CD4-positive, alpha-beta T cell (primary cell): ENCODE data around the gene USP35. TPM values are rescaled to one million over a fixed set of nuclear protein-coding genes. Genes with fewer than 3 reads are reported as not detected.
"Not testable (repeated sequence)": the region's sequence is repeated elsewhere in the genome, so short reads cannot be mapped to it uniquely, and the experiment has no call there.

Experiments used
- ATAC-seq: fragments of 200-7000 bp; cut with Tn5 transposase; one replicate; pipeline ENCODE4 v1.10.0; 2022; ENCODE audit warnings: mild to moderate bottlenecking; ENCODE audit not compliant: poor library complexity
- CTCF ChIA-PET: fragments of 350-600 bp; sonication (Branson Sonifier 250); formaldehyde crosslinking; loops from one replicate; lab custom pipeline; 2021; ENCODE audit warnings: antibody characterized with exemption, inconsistent platforms; lab: Charles Lee
- POLR2A ChIA-PET: fragments of 350-600 bp; sonication (Branson Sonifier 250); formaldehyde crosslinking; loops from one replicate; lab custom pipeline; 2021; ENCODE audit warnings: antibody characterized with exemption, inconsistent platforms; lab: Charles Lee
- DNase-seq, 14 experiments: peaks; one replicate each; pipeline ENCODE4 v3.0.0-alpha.2; 2013 to 2020; ENCODE audit warnings: mixed read lengths in 2 of 14
- H3K27ac ChIP-seq, 2 donors: one replicate each; pipeline versions ENCODE4 v1.5.1 to v1.7.0; 2013; ENCODE audit warnings: low read length in 2 of 2, low read depth in 1 of 2, mild to moderate bottlenecking in 1 of 2
- H3K27me3 ChIP-seq, 2 experiments: 1 replicate in 1 of 2; 2 replicates in 1 of 2; pipeline versions ENCODE4 v1.6.1 to v1.7.0; 2013; ENCODE audit warnings: low read length in 2 of 2, control low read depth in 1 of 2, mild to moderate bottlenecking in 1 of 2, moderate library complexity in 1 of 2; ENCODE audit not compliant: insufficient read depth in 2 of 2, control insufficient read depth in 1 of 2
- H3K36me3 ChIP-seq: one replicate; pipeline ENCODE4 v1.6.1; 2013; ENCODE audit warnings: low read length, control low read depth; ENCODE audit not compliant: insufficient read depth
- H3K4me1 ChIP-seq: one replicate; pipeline ENCODE4 v1.6.1; 2013; ENCODE audit warnings: low read length, control low read depth; ENCODE audit not compliant: insufficient read depth
- H3K4me3 ChIP-seq: one replicate; pipeline ENCODE4 v1.5.1; 2013; ENCODE audit warnings: mild to moderate bottlenecking, low read length, moderate library complexity
- H3K9me3 ChIP-seq, 2 experiments: 1 replicate in 1 of 2; 2 replicates in 1 of 2; pipeline versions ENCODE4 v1.6.1 to v1.7.0; 2013; ENCODE audit warnings: low read length in 2 of 2, mild to moderate bottlenecking in 2 of 2, control low read depth in 1 of 2, moderate library complexity in 1 of 2; ENCODE audit not compliant: control insufficient read depth in 1 of 2, insufficient read depth in 1 of 2
- H3K27ac Mint-ChIP-seq: one replicate; pipeline ENCODE4 v1.8.0; 2020; ENCODE audit warnings: mixed read lengths
- H3K27me3 Mint-ChIP-seq: one replicate; pipeline ENCODE4 v1.8.0; 2021; ENCODE audit warnings: mixed read lengths
- H3K36me3 Mint-ChIP-seq: one replicate; pipeline ENCODE4 v1.8.0; 2021; ENCODE audit warnings: low read depth, mixed read lengths
- H3K4me1 Mint-ChIP-seq: one replicate; pipeline ENCODE4 v1.8.0; 2021; ENCODE audit warnings: low read depth, mixed read lengths
- H3K4me3 Mint-ChIP-seq: one replicate; pipeline ENCODE4 v1.8.0; 2020; ENCODE audit warnings: mild to moderate bottlenecking, mixed read lengths
- H3K9me3 Mint-ChIP-seq: one replicate; pipeline ENCODE4 v1.8.0; 2020; ENCODE audit warnings: mixed read lengths
- CTCF ChIP-seq: fragments of 200-600 bp; IDR thresholded peaks from one replicate; pipeline ENCODE4 v1.8.0; 2022; ENCODE audit warnings: antibody characterized with exemption, mild to moderate bottlenecking
- intact Hi-C, 2 experiments: fragments of 100-400 bp; cut with DNase I in 1 of 2; cut with micrococcal nuclease in 1 of 2; formaldehyde crosslinking; loops; one replicate each; pipeline versions ENCODE4 v1.15.1 to v1.9.0; 2023 to 2025; cut with DNase I, micrococcal nuclease
- total RNA-seq, 174 experiments: library from RNA in 2 of 174; stranded (reverse) in 2 of 174; gene quantifications; one replicate each; pipeline ENCODE4 v1.2.3 and lab custom pipeline; 2021 to 2026

Gene USP35
- total RNA-seq, 2 experiments from 2014 or later, result 29.2 to 33.1 TPM

DNA sequence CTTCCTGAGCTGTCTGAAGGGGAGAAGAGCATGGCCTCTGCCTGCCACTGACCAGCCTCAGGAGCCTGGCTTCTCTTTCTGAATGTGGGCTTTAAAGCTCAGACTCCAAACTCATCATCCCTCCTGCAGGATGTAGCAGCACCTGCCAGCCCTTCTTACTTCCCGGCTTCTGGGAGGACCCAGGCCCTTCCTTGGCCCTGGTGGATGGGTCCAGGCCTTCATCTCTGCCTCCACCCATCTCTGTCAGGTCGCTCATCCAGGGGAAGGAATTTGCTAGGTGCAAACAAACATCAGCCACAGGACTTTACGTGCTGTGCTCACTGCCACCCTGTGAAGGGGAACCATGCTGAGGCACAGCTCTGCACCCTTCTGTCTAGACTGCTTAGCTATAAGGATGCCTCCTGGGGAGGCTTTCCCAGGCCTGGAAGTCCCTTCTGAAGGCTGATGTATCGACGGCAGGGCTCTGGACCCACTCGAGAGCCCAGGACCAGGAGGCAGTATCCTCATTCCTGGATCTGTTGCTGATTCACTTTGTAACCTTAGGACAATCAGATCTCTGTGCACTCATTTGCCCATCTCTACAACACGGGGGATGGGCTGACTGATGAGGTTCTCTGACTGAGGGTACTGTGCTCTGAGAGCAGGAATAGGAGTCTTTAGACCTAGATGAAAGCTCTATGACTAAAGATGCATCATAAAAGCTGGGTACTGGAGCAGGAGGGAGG lies 30.9 kb downstream of the USP35 start:
- CTCF ChIA-PET, result interaction anchor here (1.4 kb wide), 1 partner anchor 9 kb away, joined by 3 read pairs; no protein-coding TSS in a partner anchor

GRCh38 chr11:78220218-78221157 lies 31.8 kb downstream of the USP35 start:
- Histone ChIP-seq H3K36me3 (peaks cover 11% of the 10 kb centered on the region), H3K27ac (no peak overlapping the region), H3K27me3 (no peaks in the 10 kb centered on the region), H3K4me1 (peaks cover 3% of the 10 kb centered on the region), H3K4me3 (no peak overlapping the region), H3K9me3 (no peaks in the 10 kb centered on the region)
- DNase-seq (no peak), ATAC-seq (peak; percentile 17)
- Mint-ChIP-seq H3K27ac (peak overlapping the region; percentile 59), H3K4me1 (peaks cover 5% of the 10 kb centered on the region), H3K36me3 (peaks cover 20% of the 10 kb centered on the region), H3K9me3 (no peaks in the 10 kb centered on the region), H3K4me3 (no peak overlapping the region), H3K27me3 (no peaks in the 10 kb centered on the region)
- ChIA-PET POLR2A (no interaction called here), CTCF (no interaction called here)
- no peak for TF ChIP-seq CTCF
- intact Hi-C loops, result no loop called here

More for the DNA sequence above, 30.9 kb downstream of the USP35 start:
- Histone ChIP-seq H3K9me3 (no peaks in the 10 kb centered on the region), H3K4me3 (no peak overlapping the region), H3K27ac (no peak overlapping the region), H3K36me3 (peaks cover 7% of the 10 kb centered on the region), H3K27me3 (no peaks in the 10 kb centered on the region), H3K4me1 (peaks cover 3% of the 10 kb centered on the region)
- Mint-ChIP-seq H3K36me3 (peaks cover 29% of the 10 kb centered on the region), H3K4me1 (peaks cover 5% of the 10 kb centered on the region), H3K9me3 (no peaks in the 10 kb centered on the region), H3K27me3 (no peaks in the 10 kb centered on the region), H3K27ac (peak overlapping the region; percentile 59), H3K4me3 (no peak overlapping the region)
- peak in 1 of 14 experiments; percentile 14 for DNase-seq
- ATAC-seq, result no peak
- POLR2A ChIA-PET, result no interaction called here
- no peak for TF ChIP-seq CTCF
- intact Hi-C loops, result no loop called here

DNA sequence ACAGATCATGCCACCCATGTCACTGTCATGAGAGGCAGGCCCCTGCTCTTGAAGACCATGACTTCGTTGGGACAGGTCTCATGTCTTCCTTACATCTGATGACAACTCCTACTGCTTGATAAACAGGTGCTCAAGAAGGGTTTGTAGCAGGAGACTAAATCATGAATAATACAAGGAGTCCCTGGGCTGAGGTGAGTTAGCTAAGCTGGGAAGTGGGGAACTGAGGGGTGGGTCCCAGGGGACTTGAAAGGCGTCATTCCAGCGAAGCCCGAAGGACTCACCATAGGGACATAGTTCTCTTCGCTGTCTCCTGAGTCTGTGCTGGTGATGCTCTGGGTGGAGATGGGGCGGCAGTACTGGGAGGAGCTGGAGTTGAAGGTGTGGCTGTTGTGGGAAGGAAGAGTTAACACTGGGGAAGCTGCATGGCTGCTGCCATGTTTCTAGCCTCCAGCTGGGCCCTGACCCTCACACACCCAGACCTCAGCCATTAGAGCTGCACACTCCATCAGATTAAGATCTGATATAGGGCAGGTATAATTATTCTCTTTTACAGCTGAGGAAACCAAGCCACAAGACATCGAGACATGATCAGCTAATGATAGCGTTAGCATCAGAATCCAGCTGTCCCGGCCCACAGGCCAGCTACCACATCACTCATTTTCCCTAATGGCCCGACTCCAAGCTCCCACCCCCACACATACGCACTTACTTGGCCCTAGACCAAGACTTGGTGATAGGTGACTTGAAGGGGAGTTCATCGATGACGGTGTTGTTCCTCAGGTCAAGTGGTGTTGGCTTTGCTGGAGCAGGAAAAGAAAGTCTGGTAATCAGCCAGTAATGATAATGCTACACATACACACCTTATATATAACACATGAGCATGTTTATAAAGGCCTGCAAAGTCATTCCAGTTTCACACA lies 32.9 kb downstream of the USP35 start:
- H3K27me3 Mint-ChIP-seq, result no peaks in the 10 kb centered on the region
- TF ChIP-seq CTCF, result no peak
- peak overlapping the region; percentile 5 for H3K27ac Mint-ChIP-seq
- Histone ChIP-seq H3K4me1 (peaks cover 3% of the 10 kb centered on the region), H3K27me3 (no peaks in the 10 kb centered on the region), H3K4me3 (no peak overlapping the region), H3K36me3 (peaks cover 11% of the 10 kb centered on the region), H3K27ac (no peak overlapping the region), H3K9me3 (no peaks in the 10 kb centered on the region)
- ChIA-PET CTCF (no interaction called here), POLR2A (no interaction called here)
- no peaks in the 10 kb centered on the region for H3K9me3 Mint-ChIP-seq
- ATAC-seq, result no peak
- peaks cover 14% of the 10 kb centered on the region for H3K36me3 Mint-ChIP-seq
- no peak overlapping the region for H3K4me3 Mint-ChIP-seq
- peaks cover 5% of the 10 kb centered on the region for H3K4me1 Mint-ChIP-seq
- no peak for DNase-seq
- intact Hi-C loops, result no loop called here

GRCh38 chr11:78222726-78223125 lies 34.0 kb downstream of the USP35 start:
- H3K9me3 ChIP-seq, H3K4me1 ChIP-seq, H3K27ac ChIP-seq, H3K4me1 Mint-ChIP-seq, H3K4me3 Mint-ChIP-seq, H3K27ac Mint-ChIP-seq, H3K4me3 ChIP-seq, H3K36me3 Mint-ChIP-seq, H3K27me3 Mint-ChIP-seq, H3K9me3 Mint-ChIP-seq, CTCF ChIA-PET, ATAC-seq, DNase-seq, intact Hi-C loops, POLR2A ChIA-PET, H3K27me3 ChIP-seq: not testable (repeated sequence)
- peaks cover 11% of the 10 kb centered on the region for H3K36me3 ChIP-seq
